ENCODE data around the gene PLXNB1.
A peak's percentile ranks its signal among the peaks of the same experiment; 100 is the strongest.
"Not testable (repeated sequence)": the region's sequence is repeated elsewhere in the genome, so short reads cannot be mapped to it uniquely, and the experiment has no call there.

PLXNB1 gene

GRCh38 chr3:48402281-48402732, 27.6 kb downstream of the PLXNB1 start:
- DNase-seq, result peak; percentile 20

GRCh38 chr3:48401434-48401901, 28.4 kb downstream of the PLXNB1 start:
- not testable (repeated sequence) for DNase-seq

GRCh38 chr3:48400824-48401433, 29.0 kb downstream of the PLXNB1 start:
- peak; percentile 32 for DNase-seq

GRCh38 chr3:48399387-48400172, 30.3 kb downstream of the PLXNB1 start:
- DNase-seq, result no peak

- no peak for DNase-seq
Observed at GRCh38 chr3:48398701-48399386, 31.0 kb downstream of the PLXNB1 start.

- DNase-seq, result no peak
Observed at GRCh38 chr3:48397767-48398681, 31.9 kb downstream of the PLXNB1 start.

GRCh38 chr3:48395714-48396113, 34.2 kb downstream of the PLXNB1 start:
- DNase-seq, result no peak

GRCh38 chr3:48394391-48394790, 35.5 kb downstream of the PLXNB1 start:
- DNase-seq, result peak; percentile 12

- DNase-seq, result no peak
Observed at GRCh38 chr3:48388966-48389365, 40.9 kb downstream of the PLXNB1 start.

GRCh38 chr3:48387634-48388033, 42.3 kb downstream of the PLXNB1 start:
- DNase-seq, result no peak

GRCh38 chr3:48372862-48373435, 56.9 kb downstream of the PLXNB1 start:
- no peak for DNase-seq

GRCh38 chr3:48372377-48372770, 57.5 kb downstream of the PLXNB1 start:
- no peak for DNase-seq

GRCh38 chr3:48371651-48372376, 58.1 kb downstream of the PLXNB1 start, which contains the start of gene FBXW12:
TSS of gene FBXW12 (plus strand) at chr3:48372219. CDS start at chr3:48372768, 549 bp downstream.
- DNase-seq, result no peak

GRCh38 chr3:48370333-48370713, 59.6 kb downstream of the PLXNB1 start:
- no peak for DNase-seq

- DNase-seq, result no peak
Observed at GRCh38 chr3:48369693-48370332, 60.1 kb downstream of the PLXNB1 start.

- DNase-seq, result no peak
Observed at GRCh38 chr3:48367201-48367600, 62.7 kb downstream of the PLXNB1 start.

GRCh38 chr3:48364840-48365239, 65.0 kb downstream of the PLXNB1 start:
- DNase-seq, result no peak

- DNase-seq, result no peak
Observed at GRCh38 chr3:48361928-48362327, 68.0 kb downstream of the PLXNB1 start.

GRCh38 chr3:48356419-48356818, 73.5 kb downstream of the PLXNB1 start:
- DNase-seq, result no peak

GRCh38 chr3:48353987-48354386, 75.9 kb downstream of the PLXNB1 start:
- DNase-seq, result no peak

Data from MV-4-11 (cell line).